Measurements from ENCODE around the gene ATP8A2. TPM values are rescaled to one million over a fixed set of nuclear protein-coding genes. Genes with fewer than 3 reads are reported as not detected.
A peak's percentile ranks its signal among the peaks of the same experiment; 100 is the strongest.

The ATP8A2 gene
- total RNA-seq (2013; cell fraction: nucleolus; rRNA removed): not detected in 2 replicates
- total RNA-seq (2014; rRNA removed): 0.05 TPM in 1 of 2 replicates, not detected in the other
- not detected in 2 replicates for total RNA-seq (2014; rRNA removed; fragmentation: Illumina TruSeq; extraction: Trizol)
- total RNA-seq (2021): not detected in 2 replicates
- not detected for polyA plus RNA-seq (2011; ENCODE audit: low read depth)
- 0.01 and 0.04 TPM in 2 replicates for polyA plus RNA-seq (2011; rRNA removed)
- 0.03 TPM in 1 of 2 replicates, not detected in the other for polyA plus RNA-seq (2011; cell fraction: cytosol; rRNA removed)
- 0.03 and 0.04 TPM in 2 replicates for polyA plus RNA-seq (2011; cell fraction: nucleus; rRNA removed)
- polyA plus RNA-seq (2012): 0.01 TPM in 1 of 2 replicates, not detected in the other
- polyA plus RNA-seq (2014; fragmentation: Illumina TruSeq; extraction: Trizol): 0.01 TPM in 1 of 2 replicates, not detected in the other
- polyA plus RNA-seq (2014; fragmentation: Nextera tagmentation; extraction: Ambion mirVana): not detected
- polyA plus RNA-seq (2014; rRNA removed): 0.04 and 0.06 TPM in 2 replicates
- not detected for polyA plus RNA-seq (2016; fragmentation: Nextera tagmentation; extraction: Ambion mirVana)
- polyA minus RNA-seq (2011; rRNA and poly(A)+ RNA removed): 0.07 TPM in 1 of 2 replicates, not detected in the other
- polyA minus RNA-seq (2011; cell fraction: cytosol; rRNA and poly(A)+ RNA removed): not detected in 2 replicates
- not detected in 2 replicates for polyA minus RNA-seq (2011; cell fraction: nucleus; rRNA and poly(A)+ RNA removed)
- Bru-seq, nascent RNA: percentile 10 among the genes with signal in this experiment
- BruChase-seq, experiment 1, labeled RNA remaining after a 6-hour chase: percentile 7 among the genes with signal in this experiment
- BruChase-seq, experiment 2, labeled RNA remaining after a 2-hour chase: percentile 11 among the genes with signal in this experiment
- long read RNA-seq, experiment 1: 0 reads
- long read RNA-seq, experiment 2, partial matches to known transcripts: 0 of 1 reads
- long read RNA-seq, experiment 2, other reads (novel, unspliced or antisense): 1 of 1 reads

DNA sequence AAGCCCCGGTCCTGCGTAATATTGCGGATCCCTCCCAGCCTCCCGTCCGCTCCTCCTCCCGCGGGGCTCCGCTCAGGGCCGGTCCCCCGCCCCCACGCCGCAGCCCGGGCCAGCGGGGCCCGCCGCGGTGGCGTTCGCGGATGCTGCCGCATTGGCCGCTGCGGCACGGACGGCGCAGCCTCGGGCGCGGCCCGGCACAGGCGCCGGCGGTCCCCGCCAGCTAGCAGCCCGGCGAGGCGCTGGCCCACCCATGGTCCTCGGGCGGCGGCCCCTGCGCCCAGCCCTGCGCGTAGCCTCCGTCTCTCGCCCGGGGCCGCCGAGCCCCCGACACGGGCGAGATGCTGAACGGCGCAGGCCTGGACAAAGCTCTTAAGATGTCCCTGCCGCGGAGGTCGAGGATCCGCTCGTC is at the start of gene ATP8A2:
TSS of gene ATP8A2 (plus strand) at position 100 of the 409 bp plus-strand sequence. CDS start at position 339, 239 bp downstream.
- peaks cover 8 to 10% of the 10 kb centered on the region in 2 experiments; a peak in 3 of 4 replicates for H3K27me3 ChIP-seq (replicated peaks in 1 of 2; ENCODE audit: control insufficient read depth in 2 of 2, insufficient read depth in 2 of 2, low read length in 1 of 2)
- no peak within 1 kb of the TSS for H2AFZ ChIP-seq (ENCODE audit: control insufficient read depth, low read depth, low read length)
- H3K4me3 ChIP-seq: no peak within 1 kb of the TSS
- no peak within 1 kb of the TSS for H3K4me2 ChIP-seq (ENCODE audit: control insufficient read depth, insufficient read depth)
- in situ Hi-C loops (cut with MboI) (loop anchor here (10.0 kb wide), 1 partner anchor 287 kb away; no protein-coding TSS in a partner anchor), intact Hi-C loops (cut with micrococcal nuclease; ENCODE audit: unreplicated experiment) (loop anchor here (10.0 kb wide), 1 partner anchor 137 kb away; no protein-coding TSS in a partner anchor)
- CTCF ChIA-PET: no interaction called here
- H3K27ac ChIP-seq (ENCODE audit: control insufficient read depth, insufficient read depth): no peak within 1 kb of the TSS
- no peak within 1 kb of the TSS for H3K9ac ChIP-seq (ENCODE audit: control insufficient read depth, insufficient read depth, low read length)
- no peaks in the 10 kb centered on the region for H4K20me1 ChIP-seq (ENCODE audit: control insufficient read depth, insufficient read depth)
- POLR2A ChIA-PET: no interaction called here
- RAD21 ChIA-PET (ENCODE audit: unreplicated experiment): no interaction called here
- DNase-seq (ENCODE audit: low read depth, low spot score): no peak
- H3K36me3 ChIP-seq (ENCODE audit: control insufficient read depth in 2 of 2, insufficient read depth in 2 of 2, low read length in 1 of 2): no peaks in the 10 kb centered on the region
- SMC1A ChIA-PET (ENCODE audit: uncharacterized antibody, unreplicated experiment): no interaction called here
- ATAC-seq: no peak; the same call in 2 of the 3 replicates
- 5% methylated on average over 26 of the region's 58 CpGs for WGBS (ENCODE audit: insufficient coverage, insufficient replicate concordance, low lambda C conversion rate, missing lambda C conversion rate)
- no peaks in the 10 kb centered on the region for H3K9me3 ChIP-seq (replicated peaks; ENCODE audit: control insufficient read depth, insufficient read depth, low read length)
- BruUV-seq (replicated peaks): no TSS peak
- no peaks in the 10 kb centered on the region for H3K79me2 ChIP-seq (ENCODE audit: control insufficient read depth, insufficient read depth, low read length)
- H3K4me1 ChIP-seq (ENCODE audit: control insufficient read depth, insufficient read depth, low read length): no peaks in the 10 kb centered on the region
- TF ChIP-seq SUZ12 (IDR thresholded peaks at IDR 0.05; ENCODE audit: unreplicated experiment): peak; percentile 72
- no peak for TF ChIP-seq SUPT20H (IDR thresholded peaks at IDR 0.05; ENCODE audit: borderline replicate concordance, control insufficient read depth, low read depth, low read length)
- TF ChIP-seq SMAD1 (IDR thresholded peaks at IDR 0.05; ENCODE audit: low read depth, partially characterized antibody): no peak
- TF ChIP-seq KAT2A (conservative IDR thresholded peaks at IDR 0.05; ENCODE audit: control insufficient read depth, low read depth, low read length): no peak
- no peak for TF ChIP-seq WRNIP1 (IDR thresholded peaks at IDR 0.05; ENCODE audit: borderline replicate concordance, low read depth, low read length)
- no peak for TF ChIP-seq YBX1 (IDR thresholded peaks at IDR 0.05)
- no peak for TF ChIP-seq NR2C2 (IDR thresholded peaks at IDR 0.05; ENCODE audit: borderline replicate concordance, control insufficient read depth, insufficient read length, low read depth)
- no peak for FAIRE-seq

Data from GM12878 (cell line).